Astrocyte (in vitro differentiated cells and primary cell): ENCODE results near the gene CNTNAP2. TPM values are rescaled to one million over a fixed set of nuclear protein-coding genes. Genes with fewer than 3 reads are reported as not detected.

Experiments
- DNase-seq: peaks from one replicate; pipeline ENCODE4 v3.0.0-alpha.2; 2010; ENCODE audit warnings: low read depth
- FAIRE-seq: peaks from 2 replicates; lab custom pipeline; 2011; peaks lifted over from hg19 to GRCh38; lab: Jason Lieb, UNC
- H2AFZ ChIP-seq: 2 replicates; pipeline ENCODE4 v1.6.0; 2012; ENCODE audit warnings: low read depth, low read length, inconsistent platforms
- H3K27ac ChIP-seq: 2 replicates; pipeline ENCODE4 v1.5.1; 2011; ENCODE audit warnings: low read depth, low read length, inconsistent platforms
- H3K27me3 ChIP-seq: 2 replicates; pipeline ENCODE4 v1.6.0; 2011; ENCODE audit warnings: low read length, inconsistent platforms; ENCODE audit not compliant: insufficient read depth
- H3K36me3 ChIP-seq: 2 replicates; pipeline ENCODE4 v1.5.1; 2011; ENCODE audit warnings: low read length, inconsistent platforms; ENCODE audit not compliant: insufficient read depth
- H3K4me1 ChIP-seq: 2 replicates; pipeline ENCODE4 v1.5.1; 2011; ENCODE audit warnings: low read length, inconsistent platforms; ENCODE audit not compliant: insufficient read depth
- H3K4me2 ChIP-seq: 2 replicates; pipeline ENCODE4 v1.6.0; 2012; ENCODE audit warnings: low read length, inconsistent platforms
- H3K4me3 ChIP-seq: 2 replicates; pipeline ENCODE4 v1.5.1; 2011; ENCODE audit warnings: low read depth, mild to moderate bottlenecking, low read length, inconsistent platforms; ENCODE audit not compliant: insufficient read depth
- H3K79me2 ChIP-seq: 2 replicates; pipeline ENCODE4 v1.6.0; 2012; ENCODE audit warnings: mild to moderate bottlenecking, low read length, inconsistent platforms; ENCODE audit not compliant: insufficient read depth
- H3K9ac ChIP-seq: 2 replicates; pipeline ENCODE4 v1.6.0; 2012; ENCODE audit warnings: mild to moderate bottlenecking, low read length, inconsistent platforms
- H3K9me3 ChIP-seq: 2 replicates; pipeline ENCODE4 v1.5.1; 2012; ENCODE audit warnings: low read depth, mild to moderate bottlenecking, low read length, inconsistent platforms; ENCODE audit not compliant: insufficient read depth
- H4K20me1 ChIP-seq: 2 replicates; pipeline ENCODE4 v1.6.0; 2012; ENCODE audit warnings: low read length, inconsistent platforms; ENCODE audit not compliant: insufficient read depth
- H3K27ac Mint-ChIP-seq: one replicate; pipeline ENCODE4 v1.8.0; 2021; ENCODE audit warnings: mild to moderate bottlenecking, mixed read lengths; ENCODE audit not compliant: unreplicated experiment
- H3K27me3 Mint-ChIP-seq: one replicate; pipeline ENCODE4 v1.8.0; 2021; ENCODE audit warnings: low read depth, mixed read lengths; ENCODE audit not compliant: unreplicated experiment
- H3K36me3 Mint-ChIP-seq: one replicate; pipeline ENCODE4 v1.8.0; 2021; ENCODE audit warnings: low read depth, mixed read lengths; ENCODE audit not compliant: unreplicated experiment
- H3K4me1 Mint-ChIP-seq: one replicate; pipeline ENCODE4 v1.8.0; 2021; ENCODE audit warnings: low read depth, mixed read lengths; ENCODE audit not compliant: unreplicated experiment
- H3K4me3 Mint-ChIP-seq: one replicate; pipeline ENCODE4 v1.8.0; 2021; ENCODE audit warnings: mild to moderate bottlenecking, moderate library complexity, mixed read lengths; ENCODE audit not compliant: unreplicated experiment
- H3K9me3 Mint-ChIP-seq: one replicate; pipeline ENCODE4 v1.8.0; 2021; ENCODE audit warnings: mild to moderate bottlenecking, mixed read lengths; ENCODE audit not compliant: unreplicated experiment
- CTCF ChIP-seq: IDR thresholded peaks from 2 replicates; pipeline ENCODE4 v1.5.1; 2011; ENCODE audit warnings: low read depth, mild to moderate bottlenecking, inconsistent platforms, low read length, moderate library complexity; ENCODE audit not compliant: insufficient read depth
- EZH2 ChIP-seq: IDR thresholded peaks from 2 replicates; pipeline ENCODE4 v1.6.1; 2012; ENCODE audit warnings: mild to moderate bottlenecking, low read length, inconsistent platforms; ENCODE audit not compliant: insufficient read depth
- total RNA-seq: library from RNA; stranded (reverse); gene quantifications from 2 replicates; pipeline ENCODE4 v1.2.1, GENCODE V29; 2021

Gene CNTNAP2
- total RNA-seq, 1 donor from 2014 or later = 20.0 TPM

GRCh38 chr7:148334959-148335577, 2218.5 kb downstream of the CNTNAP2 start:
- Histone ChIP-seq H3K9ac (peak overlapping the region; percentile 39), H3K36me3 (no peaks in the 10 kb centered on the region), H2AFZ (no peak overlapping the region), H3K4me3 (no peak overlapping the region), H4K20me1 (no peaks in the 10 kb centered on the region), H3K4me1 (peaks cover 8% of the 10 kb centered on the region), H3K27ac (peak overlapping the region; percentile 63), H3K79me2 (no peaks in the 10 kb centered on the region), H3K9me3 (peaks cover 14% of the 10 kb centered on the region), H3K4me2 (peak overlapping the region; percentile 7), H3K27me3 (peaks cover 4% of the 10 kb centered on the region)
- DNase-seq = peak; percentile 3
- peaks cover 4% of the 10 kb centered on the region for H3K9me3 Mint-ChIP-seq
- peaks cover 6% of the 10 kb centered on the region for H3K36me3 Mint-ChIP-seq
- H3K27me3 Mint-ChIP-seq = no peaks in the 10 kb centered on the region
- no peak overlapping the region for H3K4me3 Mint-ChIP-seq
- H3K4me1 Mint-ChIP-seq = peaks cover 52% of the 10 kb centered on the region
- H3K27ac Mint-ChIP-seq = peak overlapping the region; percentile 97
- no peak for TF ChIP-seq EZH2
- TF ChIP-seq CTCF = no peak
- FAIRE-seq = no peak

- Histone ChIP-seq H3K4me1 (peaks cover 8% of the 10 kb centered on the region), H3K36me3 (no peaks in the 10 kb centered on the region), H3K27me3 (peaks cover 11% of the 10 kb centered on the region), H3K27ac (peak overlapping the region; percentile 63), H3K4me2 (no peak overlapping the region), H3K9me3 (peaks cover 8% of the 10 kb centered on the region), H3K9ac (no peak overlapping the region), H3K4me3 (no peak overlapping the region), H2AFZ (no peak overlapping the region), H4K20me1 (no peaks in the 10 kb centered on the region), H3K79me2 (no peaks in the 10 kb centered on the region)
- no peak for TF ChIP-seq EZH2
- no peak for TF ChIP-seq CTCF
- FAIRE-seq = no peak
- Mint-ChIP-seq H3K4me1 (peaks cover 52% of the 10 kb centered on the region), H3K4me3 (no peak overlapping the region), H3K27ac (peak overlapping the region; percentile 97), H3K36me3 (peaks cover 3% of the 10 kb centered on the region), H3K27me3 (no peaks in the 10 kb centered on the region), H3K9me3 (peaks cover 3% of the 10 kb centered on the region)
- no peak for DNase-seq
These were observed 2219.2 kb downstream of the CNTNAP2 start for GRCh38 chr7:148335790-148336189.

GRCh38 chr7:148336411-148336810, 2219.8 kb downstream of the CNTNAP2 start:
- peaks cover 14% of the 10 kb centered on the region for H3K27me3 ChIP-seq
- no peaks in the 10 kb centered on the region for H4K20me1 ChIP-seq
- no peaks in the 10 kb centered on the region for H3K79me2 ChIP-seq
- peaks cover 2% of the 10 kb centered on the region for H3K36me3 Mint-ChIP-seq
- no peak overlapping the region for H3K4me2 ChIP-seq
- DNase-seq = no peak
- no peak for FAIRE-seq
- peaks cover 52% of the 10 kb centered on the region for H3K4me1 Mint-ChIP-seq
- no peak overlapping the region for H2AFZ ChIP-seq
- no peak overlapping the region for H3K27ac ChIP-seq
- H3K4me1 ChIP-seq = peaks cover 8% of the 10 kb centered on the region
- peaks cover 3% of the 10 kb centered on the region for H3K9me3 ChIP-seq
- no peak overlapping the region for H3K9ac ChIP-seq
- H3K27me3 Mint-ChIP-seq = no peaks in the 10 kb centered on the region
- TF ChIP-seq CTCF (no peak), EZH2 (no peak)
- H3K9me3 Mint-ChIP-seq = no peaks in the 10 kb centered on the region
- peak overlapping the region; percentile 42 for H3K4me3 Mint-ChIP-seq
- H3K36me3 ChIP-seq = no peaks in the 10 kb centered on the region
- H3K4me3 ChIP-seq = no peak overlapping the region
- H3K27ac Mint-ChIP-seq = peak overlapping the region; percentile 97
